ENCODE data around the gene SLC12A4.
"Not testable (repeated sequence)": the region's sequence is repeated elsewhere in the genome, so short reads cannot be mapped to it uniquely, and the experiment has no call there.

SLC12A4 gene

DNA sequence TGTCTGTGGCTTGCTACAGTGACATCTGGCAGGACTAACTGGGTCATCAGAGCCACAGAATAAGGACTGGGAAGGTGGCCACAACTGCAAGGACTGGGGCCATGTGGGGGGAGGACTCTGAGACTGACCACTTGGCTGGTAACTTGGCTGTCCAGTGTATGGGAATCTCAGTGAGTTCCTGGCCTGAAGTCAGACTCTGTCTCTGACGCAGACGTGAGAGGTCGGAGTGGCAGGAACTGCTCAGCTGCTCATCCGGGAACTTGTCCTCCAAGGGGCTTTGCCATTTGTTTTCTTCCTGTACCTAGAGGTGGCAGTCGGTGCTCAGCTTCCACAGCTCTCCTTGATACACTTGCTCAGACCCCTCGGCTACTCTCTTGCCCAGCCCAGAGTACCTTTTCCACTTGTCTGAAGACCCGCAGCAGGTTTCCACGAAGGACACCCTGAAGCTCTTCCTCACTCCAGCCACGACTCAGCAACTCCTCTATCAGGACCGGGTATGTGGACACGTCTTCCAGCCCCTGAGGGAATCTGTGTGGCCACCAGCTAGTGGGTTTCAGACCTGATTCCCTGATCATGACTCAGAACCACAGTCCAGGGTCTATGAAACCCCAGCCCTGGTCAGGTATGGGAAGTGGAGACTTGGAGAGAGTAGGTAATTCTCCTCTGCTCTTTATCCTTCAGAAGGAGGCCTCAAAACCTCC, 19.2 kb upstream of the SLC12A4 start:
- DNase-seq (ENCODE audit: low spot score), result no peak

DNA sequence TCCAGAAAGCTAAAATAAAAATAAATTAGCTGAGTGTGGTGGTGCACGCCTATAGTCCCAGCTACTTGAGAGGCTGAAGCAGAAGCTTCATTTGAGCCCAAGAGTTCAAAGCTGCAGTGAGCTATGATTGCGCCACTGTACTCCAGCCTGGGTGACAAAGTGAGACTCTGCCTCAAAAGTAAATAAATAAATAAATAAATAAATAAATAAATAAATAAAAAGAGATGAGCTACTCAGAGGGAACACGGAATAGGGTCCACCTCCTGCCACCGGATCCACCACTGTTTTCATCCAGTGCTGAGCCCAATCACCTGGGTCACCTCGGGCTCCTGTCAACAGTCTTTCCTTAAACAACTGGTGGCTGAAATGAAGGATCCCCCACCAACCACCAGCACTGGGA, 18.5 kb upstream of the SLC12A4 start:
- no peak for DNase-seq (ENCODE audit: low spot score)

DNA sequence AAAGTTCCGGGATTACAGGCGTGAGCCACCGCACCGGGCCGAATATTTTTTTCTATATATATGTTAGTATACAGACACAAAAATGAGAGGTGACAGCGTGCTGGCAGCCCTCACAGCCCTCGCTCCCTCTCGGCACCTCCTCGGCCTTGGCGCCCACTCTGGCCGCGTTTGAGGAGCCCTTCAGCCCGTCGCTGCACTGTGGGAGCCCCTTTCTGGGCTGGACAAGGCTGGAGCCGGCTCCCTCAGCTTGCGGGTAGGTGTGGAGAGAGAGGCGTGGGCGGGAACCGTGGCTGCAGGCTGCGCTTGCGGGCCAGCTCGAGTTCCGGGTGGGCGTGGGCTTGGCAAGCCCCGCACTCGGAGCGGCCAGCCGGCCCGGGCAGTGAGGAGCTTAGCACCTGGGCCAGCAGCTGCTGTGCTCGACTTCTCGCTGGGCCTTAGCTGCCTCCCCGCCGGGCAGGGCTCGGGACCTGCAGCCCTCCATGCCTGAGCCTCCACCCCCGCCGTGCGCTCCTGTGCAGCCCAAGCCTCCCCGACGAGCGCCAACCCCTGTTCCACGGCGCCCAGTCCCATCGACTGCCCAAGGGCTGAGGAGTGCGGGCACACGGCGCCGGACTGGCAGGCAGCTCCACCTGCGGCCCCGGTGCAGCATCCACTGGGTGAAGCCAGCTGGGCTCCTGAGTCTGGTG, 13.7 kb upstream of the SLC12A4 start:
- DNase-seq (ENCODE audit: low spot score), result no peak

DNA sequence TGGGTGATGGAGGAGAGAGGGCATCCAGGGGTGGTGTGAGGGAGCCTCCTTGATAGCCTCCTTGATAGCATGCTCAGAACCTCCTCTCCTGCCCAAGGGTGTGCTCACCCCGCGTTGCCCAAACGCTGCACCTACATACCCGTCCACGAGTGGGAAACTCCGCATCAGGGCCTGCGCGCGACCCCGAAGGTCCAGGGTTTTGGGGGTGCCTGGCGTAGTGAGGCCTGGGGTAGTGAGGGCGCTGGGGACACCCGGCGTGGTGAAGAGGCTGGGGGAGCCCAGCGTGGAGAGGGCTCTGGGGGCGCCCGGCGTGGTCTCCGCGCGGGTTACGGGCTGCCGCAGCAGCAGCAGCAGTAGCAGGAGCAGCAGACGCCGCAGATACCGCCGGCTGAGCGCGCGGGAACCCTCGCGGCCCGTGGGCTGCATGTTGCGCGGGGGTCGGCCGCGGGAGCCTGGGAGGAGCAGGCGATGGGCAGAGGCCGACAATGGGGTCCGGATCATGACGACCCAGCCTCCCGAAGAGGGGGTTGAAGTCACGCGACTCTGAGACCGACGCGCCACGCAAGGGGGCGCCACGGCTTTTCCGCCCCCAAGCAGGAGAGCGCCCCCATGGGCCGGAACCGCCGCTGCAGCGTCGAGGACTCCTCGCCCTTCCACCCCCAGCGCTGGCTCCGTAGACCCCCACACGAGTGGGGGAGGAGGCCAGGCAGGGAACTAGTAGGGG, 11.7 kb upstream of the SLC12A4 start, which contains the start of gene DPEP3:
TSS of gene DPEP3 (minus strand) at position 545 of the 724 bp plus-strand sequence. CDS start at position 426, 119 bp downstream.
- no peak for DNase-seq (ENCODE audit: low spot score)

DNA sequence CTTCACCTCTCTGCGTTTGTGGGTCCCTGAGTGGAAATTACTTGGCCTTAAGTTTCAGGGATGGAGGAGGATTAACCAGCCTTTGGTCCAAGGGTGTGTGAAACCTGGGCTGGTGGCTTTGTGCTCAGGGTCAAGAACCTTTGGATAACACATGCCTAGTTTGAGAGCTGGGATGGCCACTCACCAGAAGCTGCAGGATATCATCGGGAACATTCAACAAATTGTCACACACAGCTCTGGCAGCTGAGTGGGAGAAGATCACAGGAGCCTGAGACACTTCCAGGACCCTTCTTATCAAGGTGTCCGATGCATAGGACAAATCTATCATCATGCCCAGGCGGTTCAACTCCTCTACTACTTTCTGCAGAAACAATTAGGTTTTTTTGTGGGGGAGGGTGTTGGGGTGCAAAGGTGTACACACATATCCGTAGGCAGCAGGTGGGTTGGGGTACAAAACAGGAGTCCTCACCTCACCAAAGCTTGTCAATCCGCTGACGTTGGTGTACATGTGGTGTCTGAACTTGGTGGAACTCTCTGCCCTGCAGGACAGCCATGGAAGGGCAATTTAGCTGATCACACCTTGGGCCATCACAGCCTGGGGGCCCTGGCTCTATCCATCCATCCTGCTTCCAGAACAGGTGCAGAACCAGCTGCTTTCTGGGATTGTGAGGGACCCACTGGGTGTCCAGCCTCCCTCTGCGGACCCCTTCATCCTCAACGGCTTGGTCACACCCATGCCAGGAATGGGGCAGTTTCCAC, 9.2 kb upstream of the SLC12A4 start:
- no peak for DNase-seq (ENCODE audit: low spot score)

DNA sequence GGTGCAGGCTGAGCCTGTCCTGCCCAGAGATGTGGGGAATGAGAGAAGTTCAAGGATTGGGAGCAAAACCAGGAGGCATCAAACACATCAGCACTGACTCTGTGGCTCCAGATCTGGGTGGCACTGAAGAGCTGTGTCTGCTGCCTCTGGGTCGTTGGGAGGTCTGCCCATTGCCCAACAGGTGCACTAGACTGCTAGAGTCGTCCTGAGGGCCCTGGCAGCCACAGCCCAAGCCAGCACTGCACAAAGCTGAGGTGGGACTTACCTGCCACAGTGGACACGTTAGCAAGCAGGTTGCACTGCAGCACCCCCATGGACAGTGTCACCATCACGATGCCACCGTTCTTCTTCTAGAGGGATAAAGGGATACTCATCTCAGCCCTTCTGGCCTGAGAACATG, 8.6 kb upstream of the SLC12A4 start:
- DNase-seq (ENCODE audit: low spot score), result no peak

DNA sequence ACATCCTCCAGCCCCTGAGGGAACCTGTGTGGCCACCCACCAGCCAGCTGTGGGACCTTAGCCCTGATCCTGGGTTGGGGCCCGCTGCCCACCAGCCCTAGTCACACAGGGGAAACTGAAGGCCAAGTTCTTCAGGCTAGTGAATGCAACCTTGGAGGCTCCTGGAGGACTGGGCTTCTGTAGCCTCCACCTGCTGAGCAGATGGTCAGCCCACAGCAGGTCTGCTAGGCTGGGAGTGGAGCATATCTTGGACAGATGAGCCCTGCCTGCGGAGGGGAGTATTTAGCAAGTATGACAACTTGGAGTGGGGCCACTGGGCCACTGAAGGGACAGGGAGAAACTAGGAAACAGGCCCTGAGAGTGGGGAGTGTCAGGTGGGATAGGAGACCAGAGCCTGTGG, 7.8 kb upstream of the SLC12A4 start:
- DNase-seq (ENCODE audit: low spot score), result no peak

DNA sequence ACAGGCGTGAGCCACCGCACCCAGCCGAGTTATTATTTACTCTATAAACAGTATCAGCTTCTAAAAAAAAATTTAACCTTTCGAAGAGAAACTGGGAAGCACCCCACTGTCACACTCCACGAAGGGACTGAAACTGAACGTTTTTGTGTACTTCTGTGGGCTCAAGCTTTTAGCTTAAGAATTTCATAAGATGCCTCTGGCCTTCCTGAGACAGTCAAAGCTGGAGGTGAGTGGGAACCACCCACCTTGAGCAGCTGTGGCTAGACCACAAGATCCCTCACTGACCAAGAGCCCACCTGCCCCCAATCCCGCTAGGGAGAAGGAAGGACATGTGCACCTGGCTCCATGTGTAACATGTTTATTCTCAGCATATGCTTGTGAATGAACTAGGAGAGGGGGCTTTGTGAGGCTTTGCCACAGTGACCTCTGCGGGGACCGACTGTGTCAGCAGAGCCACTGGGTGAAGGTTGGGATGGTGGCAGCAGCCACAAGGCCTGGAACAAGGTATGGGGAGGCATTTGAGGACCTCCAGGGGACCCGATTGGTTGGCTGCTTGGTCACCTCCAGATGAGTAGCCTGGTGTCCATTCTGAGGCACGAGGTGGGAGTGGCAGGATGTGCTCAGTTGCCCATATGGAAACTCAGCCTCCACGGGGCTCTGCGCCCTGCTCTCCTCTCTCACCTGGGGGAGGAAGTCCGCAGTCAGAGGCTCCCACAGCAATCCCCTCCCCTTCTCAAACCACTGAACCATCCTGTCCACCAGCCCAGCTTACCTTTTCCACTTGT, 7.1 kb upstream of the SLC12A4 start:
- no peak for DNase-seq (ENCODE audit: low spot score)

DNA sequence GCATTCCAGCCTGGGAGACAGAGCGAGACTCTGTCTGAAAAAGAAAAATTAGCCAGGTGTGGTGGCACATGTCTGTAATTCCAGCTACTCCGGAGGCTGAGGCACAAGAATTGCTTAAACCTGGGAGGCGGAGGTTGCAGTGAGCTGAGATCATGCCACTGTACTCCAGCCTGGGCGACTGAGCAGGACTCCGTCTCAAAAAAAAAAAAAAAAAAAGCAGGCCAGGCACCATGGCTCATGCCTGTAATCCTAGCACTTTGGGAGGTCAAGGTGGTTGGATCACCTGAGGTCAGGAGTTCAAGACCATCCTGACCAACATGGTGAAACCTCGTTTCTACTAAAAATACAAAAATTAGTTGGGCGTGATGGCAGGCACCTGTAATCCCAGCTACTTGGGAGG, 3.8 kb upstream of the SLC12A4 start:
- not testable (repeated sequence) for DNase-seq (ENCODE audit: low spot score)

DNA sequence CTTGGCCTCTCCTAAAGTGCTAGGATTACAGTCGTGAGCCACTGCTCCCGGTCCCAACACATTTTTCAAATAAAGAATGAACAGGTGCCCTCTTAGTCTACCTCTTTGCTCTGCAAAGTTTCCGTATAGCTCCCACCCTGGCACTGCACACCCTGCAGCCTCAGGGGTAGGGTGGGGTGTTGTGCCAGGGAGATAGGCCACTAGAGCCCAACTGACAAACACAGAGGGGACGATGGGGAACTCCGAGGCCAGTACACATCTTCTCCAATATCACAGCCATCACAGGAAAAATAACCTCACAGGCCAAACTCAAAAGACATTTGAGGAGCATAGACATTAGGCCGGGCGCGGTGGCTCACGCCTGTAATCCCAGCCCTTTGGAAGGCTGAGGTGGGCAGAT, 2.7 kb upstream of the SLC12A4 start:
- DNase-seq (ENCODE audit: low spot score), result no peak

DNA sequence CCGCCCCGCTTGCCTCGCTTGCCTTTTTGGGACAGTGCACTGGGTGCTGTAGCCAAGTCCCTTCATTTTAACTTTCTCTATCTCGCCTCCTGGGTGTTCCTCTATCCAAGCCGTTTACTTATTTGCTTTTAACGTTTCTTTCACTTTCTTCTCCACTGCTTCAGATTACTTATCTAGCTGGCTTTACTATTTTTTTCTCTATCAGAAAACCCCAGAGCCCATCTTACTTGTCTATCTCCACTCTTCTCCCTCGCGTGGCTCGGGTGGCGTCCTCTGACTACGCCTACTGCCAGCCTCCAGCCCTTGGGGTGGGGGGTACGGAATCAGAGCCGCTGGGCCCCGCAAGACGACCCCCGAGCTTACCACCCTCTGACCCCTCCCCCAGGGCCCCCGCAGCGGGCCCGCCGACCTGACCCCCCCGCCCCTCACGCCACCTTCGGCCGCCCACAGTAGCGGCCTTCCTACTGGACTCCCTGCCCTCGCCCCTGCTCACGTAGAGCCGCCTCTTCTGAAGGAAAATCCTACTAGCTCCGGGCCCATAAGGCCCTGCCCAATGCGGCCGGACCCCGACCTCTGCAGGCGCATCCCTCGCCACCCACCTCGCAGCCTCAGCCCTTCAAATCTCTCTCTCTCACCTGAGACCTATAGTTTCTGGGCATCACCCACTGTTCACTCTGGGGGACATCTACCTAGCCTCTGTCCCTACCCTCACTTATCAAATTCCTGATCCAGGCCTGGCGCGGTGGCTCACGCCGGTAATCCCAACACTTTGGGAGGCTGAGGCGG, 1.0 kb upstream of the SLC12A4 start:
- DNase-seq (ENCODE audit: low spot score), result no peak

DNA sequence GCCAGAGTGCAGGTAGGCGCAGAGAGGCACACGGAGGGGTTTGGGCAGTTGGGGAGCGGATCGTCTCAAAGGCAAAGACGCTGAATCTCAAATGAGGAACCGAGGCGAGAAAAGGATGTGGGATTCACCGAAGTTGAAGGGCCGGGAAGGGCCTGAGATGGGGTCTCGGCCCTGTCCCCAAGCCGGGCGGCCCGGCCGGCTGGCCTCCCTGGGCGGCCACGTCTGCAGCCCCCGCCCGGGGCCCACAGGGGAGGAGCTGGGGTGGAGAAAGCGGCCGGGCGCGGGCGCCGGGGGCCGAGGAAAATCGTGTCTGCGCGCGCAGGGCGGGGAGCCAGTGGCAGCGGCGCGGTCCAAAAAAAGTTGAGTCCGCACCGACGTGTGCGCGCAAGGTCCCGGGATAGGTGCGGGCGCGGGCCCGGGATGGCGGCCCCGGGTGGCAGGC, 458 bp downstream of the SLC12A4 start:
- no peak for DNase-seq (ENCODE audit: low spot score)

DNA sequence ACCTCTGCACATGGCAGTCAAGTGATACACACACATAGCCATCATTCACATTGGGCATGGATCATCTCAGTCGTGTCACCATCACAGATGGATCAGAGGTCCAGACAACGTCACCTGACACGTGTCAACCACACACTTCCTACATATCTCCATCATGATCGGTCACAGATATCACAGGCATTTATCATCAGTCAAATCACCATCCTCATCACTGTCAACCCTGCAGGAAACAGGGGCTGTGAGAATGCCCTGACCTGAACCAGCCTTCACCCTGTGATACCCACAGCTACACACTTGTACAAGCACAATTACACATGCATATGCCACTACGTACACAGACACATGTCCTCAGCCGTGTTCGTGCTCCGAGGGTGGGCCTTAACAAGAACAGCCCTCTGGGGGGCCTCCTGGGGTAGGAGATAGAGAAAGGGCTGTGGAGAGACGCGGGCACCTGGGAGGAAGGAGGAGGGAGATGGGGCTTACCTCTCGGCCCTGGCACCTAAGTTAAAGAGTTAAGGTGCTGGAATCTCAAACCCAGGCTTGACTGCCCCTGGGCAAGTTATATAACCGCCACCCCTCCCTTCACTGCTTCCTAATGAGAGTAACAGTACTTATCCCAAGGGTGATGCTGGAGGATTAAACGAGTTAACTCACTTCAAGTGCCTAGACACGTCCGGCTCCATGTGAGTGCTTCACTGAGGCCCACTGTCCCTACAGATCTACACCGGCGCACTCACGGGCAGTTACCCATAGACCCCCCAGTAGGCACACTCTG, 1.1 kb downstream of the SLC12A4 start:
- no peak for DNase-seq (ENCODE audit: low spot score)

DNA sequence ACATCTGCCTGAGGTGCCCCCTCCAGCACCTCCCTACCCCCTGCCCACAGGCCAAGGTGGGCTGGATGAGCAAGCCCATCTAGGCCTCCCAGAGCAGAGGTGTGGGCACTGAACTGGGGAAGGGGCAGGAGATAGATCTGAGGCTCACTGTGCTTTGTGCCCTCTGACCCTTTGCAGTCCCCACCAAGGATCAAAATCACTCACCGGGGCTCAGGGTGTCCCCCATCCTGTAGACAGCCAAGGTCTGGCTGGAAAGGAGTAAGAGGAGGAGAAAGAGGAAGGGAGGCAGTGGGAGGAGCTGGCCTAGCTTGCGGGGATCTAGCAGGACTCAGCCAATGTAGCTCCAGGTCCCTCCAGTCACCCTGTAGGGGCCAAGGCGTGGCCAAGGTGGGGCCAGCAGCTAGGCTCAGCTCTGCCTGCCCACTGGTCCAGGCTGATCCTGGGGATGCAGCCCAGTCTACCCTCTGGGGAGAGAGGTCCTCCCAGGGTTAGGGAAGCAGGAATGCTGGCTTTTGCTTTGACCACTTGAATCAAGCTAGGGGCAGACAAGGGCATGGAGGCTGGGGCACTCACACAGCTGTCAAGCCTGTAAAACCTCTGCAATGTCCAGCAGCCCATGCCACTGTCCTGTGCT, 1.8 kb downstream of the SLC12A4 start:
- peak; percentile 43 for DNase-seq (ENCODE audit: low spot score)

DNA sequence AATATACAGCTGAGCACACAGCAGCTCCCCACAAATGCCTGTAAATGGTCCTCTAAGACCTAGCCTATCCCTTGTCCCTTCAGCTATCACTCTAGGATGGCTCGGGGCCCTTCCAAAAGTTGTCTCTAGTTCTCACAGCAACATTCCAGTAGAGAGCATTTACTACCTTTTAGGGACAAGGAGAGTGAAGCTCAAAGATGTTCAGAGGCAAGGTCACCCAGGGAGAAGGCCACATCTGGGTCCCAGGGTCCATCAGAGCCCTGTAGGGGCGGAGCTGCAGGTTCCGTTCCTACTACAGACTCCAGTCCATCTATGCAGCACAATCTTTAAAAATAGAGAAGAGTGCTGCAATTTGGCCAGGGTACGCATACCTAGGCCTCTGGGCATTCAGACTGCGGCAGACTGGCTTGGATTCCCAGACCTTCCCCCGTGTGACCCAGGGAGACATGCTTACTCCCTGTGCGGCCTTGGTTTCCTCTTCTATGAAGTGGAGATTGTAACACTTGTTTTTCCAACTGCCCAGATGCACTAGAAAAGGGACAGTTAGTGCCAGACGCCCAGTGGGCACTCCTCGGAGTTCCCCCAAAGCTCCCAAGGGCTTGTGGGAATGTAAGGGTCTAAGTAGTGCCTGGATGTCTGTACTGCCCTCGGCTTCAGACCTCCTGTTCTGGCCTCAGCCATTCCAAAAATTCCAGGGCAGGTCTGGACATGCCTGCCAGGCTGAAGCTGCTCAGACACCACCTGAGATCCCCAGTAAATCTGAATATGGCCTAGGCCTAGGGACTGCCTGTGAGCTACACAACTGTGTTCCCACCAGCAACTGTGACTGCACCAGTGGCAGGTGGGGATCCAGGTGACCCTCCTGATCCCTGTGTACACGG, 2.5 kb downstream of the SLC12A4 start:
- DNase-seq (ENCODE audit: low spot score), result no peak

DNA sequence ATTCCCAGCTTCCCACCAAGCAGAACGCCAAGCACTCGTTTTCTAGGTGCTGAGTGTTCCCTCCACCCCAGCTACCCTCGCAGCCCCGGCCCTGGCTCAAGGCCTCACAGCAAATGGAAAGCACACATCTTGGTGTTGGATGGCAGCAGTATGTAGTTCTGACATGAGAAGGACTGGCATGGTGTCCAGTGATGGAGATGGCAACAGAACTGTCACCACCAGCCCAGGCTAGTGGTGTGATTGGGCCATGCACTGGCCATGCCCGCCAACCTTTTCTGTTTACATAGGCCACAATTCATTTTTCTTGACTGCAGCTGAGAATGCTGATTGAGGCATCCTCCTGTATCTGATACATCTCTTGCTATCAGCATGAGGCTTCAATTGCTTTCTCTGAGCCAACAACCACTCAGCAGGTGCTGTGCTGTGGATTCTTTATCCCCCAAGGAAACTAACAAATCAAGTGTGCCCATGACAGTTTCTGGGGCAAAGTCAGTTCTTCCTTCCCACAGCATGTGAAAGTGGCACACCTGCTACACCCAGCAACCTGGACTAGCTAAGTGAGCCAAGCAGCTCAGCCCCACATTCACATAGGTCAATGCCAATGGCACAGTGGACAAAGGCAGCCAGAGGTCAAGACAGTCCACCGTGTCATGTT, 3.8 kb downstream of the SLC12A4 start:
- DNase-seq (ENCODE audit: low spot score), result no peak

DNA sequence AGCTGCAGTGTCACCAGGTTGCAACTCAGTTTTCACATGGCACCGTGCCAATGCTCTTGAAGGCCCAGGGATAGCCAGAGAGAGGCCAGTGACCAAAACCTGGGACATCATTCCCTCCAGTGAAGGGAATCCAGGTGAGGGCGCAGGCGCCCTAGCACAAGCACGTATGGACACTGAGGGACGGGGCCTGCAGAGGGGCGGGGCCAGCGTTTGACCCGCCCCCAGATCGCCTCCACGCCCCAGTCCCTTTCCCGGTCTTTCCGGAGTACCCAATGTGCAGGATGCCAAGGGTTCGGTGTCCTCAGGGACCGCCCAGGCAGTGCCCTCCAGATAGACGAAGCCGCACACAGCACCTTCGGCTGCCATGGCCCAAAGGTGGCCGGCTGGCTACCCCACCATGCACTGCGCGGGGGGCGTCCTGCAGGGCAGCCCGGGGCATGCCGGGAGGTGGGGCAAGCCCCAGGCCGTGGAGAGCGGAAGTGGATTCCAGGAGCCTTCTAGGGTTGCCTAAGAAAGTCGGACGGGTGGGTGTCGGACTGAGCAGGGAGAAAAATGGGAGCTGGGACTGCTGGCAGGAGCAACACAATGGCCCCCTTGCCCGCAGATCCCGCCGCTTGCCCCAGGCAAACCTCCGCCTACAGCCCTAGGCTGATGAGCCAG, 4.6 kb downstream of the SLC12A4 start:
- DNase-seq (ENCODE audit: low spot score), result no peak

Measured in cerebellar cortex (tissue), 1 donor.